Activated CD4-positive, alpha-beta T cell treated with anti-CD3 and anti-CD28 coated beads, Interleukin-2, amount 10 ng/mL, durations not matched to agents 7 days and 5 days (primary cell): ENCODE data around the gene POLQ. TPM values are rescaled to one million over a fixed set of nuclear protein-coding genes. Genes with fewer than 3 reads are reported as not detected.

Source experiments
- CTCF ChIA-PET: fragments of 350-600 bp; sonication (Branson Sonifier 250); formaldehyde crosslinking; loops from one replicate; lab custom pipeline; 2021; ENCODE audit warnings: antibody characterized with exemption; lab: Charles Lee
- POLR2A ChIA-PET: fragments of 350-600 bp; sonication (Branson Sonifier 250); formaldehyde crosslinking; loops from one replicate; lab custom pipeline; 2021; ENCODE audit warnings: antibody characterized with exemption; lab: Charles Lee
- DNase-seq: peaks from one replicate; pipeline ENCODE4 v3.0.0-alpha.2; 2020
- H3K27ac Mint-ChIP-seq: one replicate; pipeline ENCODE4 v1.8.0; 2021; ENCODE audit warnings: mild to moderate bottlenecking, moderate library complexity, mixed read lengths
- H3K27me3 Mint-ChIP-seq: one replicate; pipeline ENCODE4 v1.8.0; 2021; ENCODE audit warnings: mixed read lengths
- H3K36me3 Mint-ChIP-seq: one replicate; pipeline ENCODE4 v1.8.0; 2021; ENCODE audit warnings: low read depth, mixed read lengths
- H3K4me1 Mint-ChIP-seq: one replicate; pipeline ENCODE4 v1.8.0; 2021; ENCODE audit warnings: mixed read lengths
- H3K4me3 Mint-ChIP-seq: one replicate; pipeline ENCODE4 v1.8.0; 2021; ENCODE audit warnings: mild to moderate bottlenecking, moderate library complexity, mixed read lengths
- H3K9me3 Mint-ChIP-seq: one replicate; pipeline ENCODE4 v1.8.0; 2021; ENCODE audit warnings: mixed read lengths
- total RNA-seq, 2 experiments: library from RNA; stranded (reverse); gene quantifications; one replicate each; pipeline ENCODE4 v1.2.3, GENCODE V29; 2021

The POLQ gene
- total RNA-seq, 2 experiments from 2014 or later = 29.0 to 32.1 TPM

DNA sequence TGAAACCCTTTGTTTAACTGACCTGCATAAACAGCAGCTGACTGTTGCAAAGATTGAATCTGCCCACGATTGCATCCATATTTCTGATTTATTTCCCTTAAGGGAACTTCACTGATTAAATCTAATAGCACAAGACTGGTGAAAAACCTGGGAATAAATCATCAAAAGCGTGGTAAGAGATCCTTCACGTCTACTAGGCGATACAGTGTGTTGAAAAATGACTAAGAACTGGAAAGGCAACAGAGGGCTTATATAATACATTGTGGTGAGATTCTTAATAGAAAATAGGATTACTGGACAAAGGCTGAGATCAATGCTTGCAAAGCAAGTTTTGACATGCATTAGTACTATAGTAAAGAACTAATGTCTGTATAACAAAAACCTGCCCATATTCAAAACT lies 49.0 kb downstream of the POLQ start:
- Mint-ChIP-seq H3K36me3 (peaks cover 39% of the 10 kb centered on the region), H3K4me1 (no peaks in the 10 kb centered on the region)

DNA sequence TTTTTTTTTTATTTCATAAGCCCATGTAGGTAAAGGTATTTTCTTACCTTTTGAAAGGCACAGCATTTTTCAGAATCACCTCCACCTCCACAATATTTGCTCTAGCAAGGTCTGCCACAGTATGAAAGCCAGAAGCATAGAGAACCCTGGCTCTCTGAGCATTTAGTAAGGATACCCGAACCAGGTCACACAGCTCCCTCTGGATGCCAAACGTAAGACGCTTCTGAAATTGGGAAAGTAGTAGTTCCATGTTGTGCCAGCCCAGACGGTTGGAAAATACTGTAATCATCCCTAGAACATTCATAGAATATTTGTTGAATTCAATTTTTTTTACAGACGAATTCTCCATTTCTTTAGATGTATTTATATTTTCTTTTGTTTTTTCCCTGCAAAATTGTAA lies 52.4 kb downstream of the POLQ start:
- Mint-ChIP-seq H3K27ac (no peak overlapping the region), H3K4me1 (no peaks in the 10 kb centered on the region), H3K9me3 (no peaks in the 10 kb centered on the region), H3K27me3 (no peaks in the 10 kb centered on the region), H3K4me3 (no peak overlapping the region), H3K36me3 (peaks cover 57% of the 10 kb centered on the region)
- CTCF ChIA-PET = no interaction called here
- POLR2A ChIA-PET = no interaction called here
- DNase-seq = no peak

More for the DNA sequence above, 49.0 kb downstream of the POLQ start:
- H3K9me3 Mint-ChIP-seq = no peaks in the 10 kb centered on the region
- H3K27me3 Mint-ChIP-seq = no peaks in the 10 kb centered on the region
- H3K4me3 Mint-ChIP-seq = no peak overlapping the region
- POLR2A ChIA-PET = no interaction called here
- CTCF ChIA-PET = interaction anchor here (1.0 to 1.2 kb wide), 2 partner anchors 19 to 48 kb away, joined by 3 read pairs; no protein-coding TSS in a partner anchor
- H3K27ac Mint-ChIP-seq = no peak overlapping the region
- DNase-seq = no peak

GRCh38 chr3:121491683-121492320 lies 54.0 kb downstream of the POLQ start:
- Mint-ChIP-seq H3K27me3 (no peaks in the 10 kb centered on the region), H3K27ac (no peak overlapping the region), H3K36me3 (peaks cover 54% of the 10 kb centered on the region), H3K9me3 (no peaks in the 10 kb centered on the region), H3K4me3 (no peak overlapping the region), H3K4me1 (no peaks in the 10 kb centered on the region)
- POLR2A ChIA-PET = no interaction called here
- DNase-seq = no peak
- CTCF ChIA-PET = interaction anchor here (0.6 to 1.6 kb wide), 2 partner anchors 12 to 253 kb away, joined by 3 to 4 read pairs; no protein-coding TSS in a partner anchor

GRCh38 chr3:121490161-121490560 lies 55.6 kb downstream of the POLQ start:
- Mint-ChIP-seq H3K4me1 (no peaks in the 10 kb centered on the region), H3K36me3 (peaks cover 50% of the 10 kb centered on the region), H3K4me3 (no peak overlapping the region), H3K27ac (no peak overlapping the region), H3K9me3 (no peaks in the 10 kb centered on the region), H3K27me3 (no peaks in the 10 kb centered on the region)
- ChIA-PET POLR2A (no interaction called here), CTCF (no interaction called here)
- no peak for DNase-seq

DNA sequence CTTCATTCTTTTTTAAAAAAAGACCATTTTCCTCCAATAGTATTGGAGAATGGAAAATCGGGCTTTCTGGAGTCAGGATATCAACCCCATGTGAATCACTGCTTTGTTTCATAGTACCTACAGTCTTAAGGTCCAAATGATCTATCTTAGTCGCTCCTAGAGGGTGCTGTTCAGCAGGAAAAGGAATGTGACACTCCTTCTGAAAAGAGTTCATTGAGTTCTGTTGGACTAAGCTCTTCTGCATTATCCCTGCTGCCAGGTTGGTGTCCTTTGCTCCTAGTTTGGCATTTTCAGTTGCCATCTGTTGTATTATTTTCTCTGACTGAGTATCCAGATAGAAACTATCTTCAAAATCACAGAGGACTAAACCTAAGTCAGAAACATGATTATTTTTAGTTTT lies 57.2 kb downstream of the POLQ start:
- Mint-ChIP-seq H3K27me3 (no peaks in the 10 kb centered on the region), H3K4me1 (peaks cover 2% of the 10 kb centered on the region), H3K27ac (no peak overlapping the region), H3K36me3 (peaks cover 48% of the 10 kb centered on the region), H3K9me3 (no peaks in the 10 kb centered on the region), H3K4me3 (no peak overlapping the region)
- CTCF ChIA-PET = no interaction called here
- no peak for DNase-seq
- POLR2A ChIA-PET = no interaction called here

GRCh38 chr3:121483290-121483689 lies 62.5 kb downstream of the POLQ start:
- H3K4me1 Mint-ChIP-seq = peaks cover 2% of the 10 kb centered on the region
- POLR2A ChIA-PET = no interaction called here
- DNase-seq = no peak
- no peaks in the 10 kb centered on the region for H3K27me3 Mint-ChIP-seq
- no peak overlapping the region for H3K4me3 Mint-ChIP-seq
- H3K36me3 Mint-ChIP-seq = peaks cover 32% of the 10 kb centered on the region
- CTCF ChIA-PET = interaction anchor here (1.0 to 1.3 kb wide), 2 partner anchors 12 to 47 kb away, joined by 3 read pairs; no protein-coding TSS in a partner anchor
- no peaks in the 10 kb centered on the region for H3K9me3 Mint-ChIP-seq
- H3K27ac Mint-ChIP-seq = no peak overlapping the region

DNA sequence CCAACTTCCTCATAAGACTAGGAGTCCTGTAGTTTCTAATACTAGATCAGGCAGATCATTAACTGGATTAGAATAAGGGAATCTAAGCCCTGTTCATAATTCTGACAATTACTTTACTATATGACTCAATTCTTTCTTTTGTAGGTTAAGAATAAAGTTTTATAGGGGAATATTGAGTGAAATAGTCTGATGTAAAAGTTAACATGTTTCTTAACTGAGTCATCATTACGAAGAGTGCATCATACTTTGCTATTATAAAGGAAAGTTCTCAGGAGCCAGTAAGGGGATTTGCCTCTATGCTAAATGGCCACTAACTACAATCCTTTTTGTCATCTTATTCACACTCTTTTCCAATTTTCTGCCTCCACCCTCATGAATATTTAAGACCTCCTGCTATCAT lies 63.1 kb downstream of the POLQ start:
- peaks cover 32% of the 10 kb centered on the region for H3K36me3 Mint-ChIP-seq
- peaks cover 2% of the 10 kb centered on the region for H3K4me1 Mint-ChIP-seq
- no peaks in the 10 kb centered on the region for H3K9me3 Mint-ChIP-seq
- no peak overlapping the region for H3K4me3 Mint-ChIP-seq
- H3K27me3 Mint-ChIP-seq = no peaks in the 10 kb centered on the region
- ChIA-PET POLR2A (no interaction called here), CTCF (no interaction called here)
- no peak for DNase-seq
- no peak overlapping the region for H3K27ac Mint-ChIP-seq

- Mint-ChIP-seq H3K9me3 (no peaks in the 10 kb centered on the region), H3K36me3 (peaks cover 37% of the 10 kb centered on the region), H3K4me3 (no peak overlapping the region), H3K27me3 (no peaks in the 10 kb centered on the region), H3K4me1 (peaks cover 2% of the 10 kb centered on the region), H3K27ac (no peak overlapping the region)
- POLR2A ChIA-PET = no interaction called here
- DNase-seq = no peak
- CTCF ChIA-PET = interaction anchor here (0.8 kb wide), 1 partner anchor 66 kb away, joined by 3 read pairs; no protein-coding TSS in a partner anchor
Measured at GRCh38 chr3:121481106-121481880, 64.5 kb downstream of the POLQ start.

DNA sequence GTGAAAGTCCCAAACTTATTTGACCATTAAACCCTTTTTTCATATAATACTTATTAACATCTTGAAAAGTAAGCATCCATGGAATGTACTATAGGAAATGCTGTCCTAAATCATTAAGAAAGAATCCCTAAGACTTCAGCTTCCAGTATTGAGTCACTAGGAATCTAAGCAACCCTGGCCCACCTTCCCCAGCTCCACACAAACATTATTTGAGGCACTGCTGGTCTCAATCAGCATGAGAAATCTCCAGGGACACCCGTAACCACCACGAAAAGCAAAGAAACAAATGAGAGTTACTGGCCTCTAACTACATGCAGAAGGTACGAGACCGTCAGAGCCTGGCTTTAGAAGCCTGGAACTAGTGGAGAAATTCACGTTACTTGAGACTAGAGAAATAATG lies 68.2 kb downstream of the POLQ start:
- H3K27ac Mint-ChIP-seq = no peak overlapping the region
- CTCF ChIA-PET = no interaction called here
- H3K9me3 Mint-ChIP-seq = no peaks in the 10 kb centered on the region
- no peak overlapping the region for H3K4me3 Mint-ChIP-seq
- no peak for DNase-seq
- POLR2A ChIA-PET = no interaction called here
- H3K4me1 Mint-ChIP-seq = no peaks in the 10 kb centered on the region
- peaks cover 44% of the 10 kb centered on the region for H3K36me3 Mint-ChIP-seq
- no peaks in the 10 kb centered on the region for H3K27me3 Mint-ChIP-seq

DNA sequence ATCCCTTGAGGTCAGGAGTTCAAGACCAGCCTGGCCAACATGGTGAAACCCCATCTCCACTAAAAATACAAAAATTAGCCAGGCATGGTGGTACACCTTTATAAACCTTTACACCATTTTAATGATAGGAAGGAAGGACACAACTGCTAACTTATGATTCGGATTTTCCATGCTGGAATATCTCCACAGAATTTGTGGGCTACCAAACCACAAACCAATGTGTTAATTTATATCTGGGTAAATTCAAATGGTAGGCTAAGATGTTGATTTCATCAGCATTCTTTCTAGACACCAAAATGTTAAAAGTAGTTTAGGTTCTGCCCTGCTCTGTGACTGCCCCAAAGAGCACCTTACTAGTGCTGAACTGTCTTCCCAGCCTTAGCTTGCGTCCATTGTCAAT lies 72.8 kb downstream of the POLQ start:
- DNase-seq = no peak
- H3K4me1 Mint-ChIP-seq = no peaks in the 10 kb centered on the region
- no peaks in the 10 kb centered on the region for H3K9me3 Mint-ChIP-seq
- H3K27ac Mint-ChIP-seq = no peak overlapping the region
- ChIA-PET CTCF (no interaction called here), POLR2A (no interaction called here)
- no peak overlapping the region for H3K4me3 Mint-ChIP-seq
- H3K27me3 Mint-ChIP-seq = no peaks in the 10 kb centered on the region
- H3K36me3 Mint-ChIP-seq = peaks cover 44% of the 10 kb centered on the region

DNA sequence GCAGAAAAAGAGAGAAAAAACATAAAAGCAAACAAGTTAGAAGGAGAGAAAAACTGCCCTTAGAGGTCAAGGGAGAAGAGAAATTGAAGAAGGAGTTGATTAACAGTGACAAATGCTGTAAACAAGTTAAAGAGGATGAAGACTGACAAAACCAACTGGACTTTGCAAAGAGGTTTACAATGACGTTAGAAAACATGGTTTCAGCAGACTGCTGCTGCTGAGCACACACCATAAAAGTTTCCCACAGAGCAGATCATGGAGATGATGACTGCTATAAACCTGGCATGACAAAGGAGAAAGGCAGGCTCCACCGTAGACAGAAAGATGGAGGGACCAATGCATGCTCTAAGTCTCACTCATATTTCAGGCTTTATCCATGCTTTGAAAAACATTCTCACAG lies 78.7 kb downstream of the POLQ start:
- Mint-ChIP-seq H3K27me3 (no peaks in the 10 kb centered on the region), H3K4me3 (no peak overlapping the region), H3K4me1 (no peaks in the 10 kb centered on the region), H3K27ac (no peak overlapping the region), H3K9me3 (no peaks in the 10 kb centered on the region), H3K36me3 (peaks cover 42% of the 10 kb centered on the region)
- DNase-seq = no peak
- ChIA-PET POLR2A (no interaction called here), CTCF (no interaction called here)

GRCh38 chr3:121463745-121464144 lies 82.0 kb downstream of the POLQ start:
- CTCF ChIA-PET = interaction anchor here (0.6 kb wide), 1 partner anchor 899 kb away, joined by 5 read pairs; no protein-coding TSS in a partner anchor
- peaks cover 5% of the 10 kb centered on the region for H3K9me3 Mint-ChIP-seq
- H3K4me1 Mint-ChIP-seq = no peaks in the 10 kb centered on the region

GRCh38 chr3:121462565-121462964 lies 83.2 kb downstream of the POLQ start:
- ChIA-PET POLR2A (no interaction called here), CTCF (no interaction called here)
- no peak overlapping the region for H3K4me3 Mint-ChIP-seq
- no peaks in the 10 kb centered on the region for H3K27me3 Mint-ChIP-seq
- H3K9me3 Mint-ChIP-seq = peaks cover 5% of the 10 kb centered on the region
- DNase-seq = no peak
- H3K36me3 Mint-ChIP-seq = peaks cover 56% of the 10 kb centered on the region
- H3K4me1 Mint-ChIP-seq = no peaks in the 10 kb centered on the region
- H3K27ac Mint-ChIP-seq = no peak overlapping the region

More at GRCh38 chr3:121463745-121464144, 82.0 kb downstream of the POLQ start:
- no peak for DNase-seq
- H3K4me3 Mint-ChIP-seq = no peak overlapping the region
- H3K27me3 Mint-ChIP-seq = no peaks in the 10 kb centered on the region
- no peak overlapping the region for H3K27ac Mint-ChIP-seq
- POLR2A ChIA-PET = no interaction called here
- peaks cover 54% of the 10 kb centered on the region for H3K36me3 Mint-ChIP-seq
